ENCODE data around the gene TLCD4. TPM values are rescaled to one million over a fixed set of nuclear protein-coding genes. Genes with fewer than 3 reads are reported as not detected.

TLCD4 gene
- polyA plus RNA-seq, 1 donor (not counting 4 experiments of a cell fraction or from before 2014, with no cell fraction given) = 0.01 TPM

DNA sequence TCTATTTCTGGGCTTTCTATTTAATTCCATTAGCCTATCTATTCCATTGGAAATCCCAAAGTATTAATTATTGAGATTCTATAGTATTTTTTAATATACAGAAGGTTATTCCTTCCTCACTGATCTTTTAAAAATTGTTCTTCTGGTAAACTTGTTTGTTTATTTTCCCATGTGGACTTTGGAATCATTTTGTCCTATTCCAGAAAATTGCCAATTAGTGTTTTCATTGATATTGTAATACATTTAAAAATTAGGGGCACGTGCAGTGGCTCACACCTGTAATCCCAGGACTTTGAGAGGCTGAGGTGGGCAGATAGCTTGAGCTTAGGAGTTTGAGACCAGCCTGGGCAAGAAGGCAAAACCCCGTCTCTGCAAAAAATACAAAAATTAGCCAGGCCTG is 8.4 kb upstream of the TLCD4 start:
- TF ChIP-seq, protein P1, sequence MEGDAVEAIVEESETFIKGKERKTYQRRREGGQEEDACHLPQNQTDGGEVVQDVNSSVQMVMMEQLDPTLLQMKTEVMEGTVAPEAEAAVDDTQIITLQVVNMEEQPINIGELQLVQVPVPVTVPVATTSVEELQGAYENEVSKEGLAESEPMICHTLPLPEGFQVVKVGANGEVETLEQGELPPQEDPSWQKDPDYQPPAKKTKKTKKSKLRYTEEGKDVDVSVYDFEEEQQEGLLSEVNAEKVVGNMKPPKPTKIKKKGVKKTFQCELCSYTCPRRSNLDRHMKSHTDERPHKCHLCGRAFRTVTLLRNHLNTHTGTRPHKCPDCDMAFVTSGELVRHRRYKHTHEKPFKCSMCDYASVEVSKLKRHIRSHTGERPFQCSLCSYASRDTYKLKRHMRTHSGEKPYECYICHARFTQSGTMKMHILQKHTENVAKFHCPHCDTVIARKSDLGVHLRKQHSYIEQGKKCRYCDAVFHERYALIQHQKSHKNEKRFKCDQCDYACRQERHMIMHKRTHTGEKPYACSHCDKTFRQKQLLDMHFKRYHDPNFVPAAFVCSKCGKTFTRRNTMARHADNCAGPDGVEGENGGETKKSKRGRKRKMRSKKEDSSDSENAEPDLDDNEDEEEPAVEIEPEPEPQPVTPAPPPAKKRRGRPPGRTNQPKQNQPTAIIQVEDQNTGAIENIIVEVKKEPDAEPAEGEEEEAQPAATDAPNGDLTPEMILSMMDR (optimal IDR thresholded peaks at IDR 0.05 in 1 of 3, IDR thresholded peaks at IDR 0.05 in 1 of 3, conservative IDR thresholded peaks at IDR 0.05 in 1 of 3; ENCODE audit: extremely low read depth in 1 of 3, insufficient read depth in 2 of 3, low read length in 3 of 3) = no peak
- TF ChIP-seq EZH2 (IDR thresholded peaks at IDR 0.05; ENCODE audit: low read length) = no peak
- Histone ChIP-seq H3K27me3 (ENCODE audit: control insufficient read depth, extremely low read depth, insufficient read depth, low read length) (no peaks in the 10 kb centered on the region), H3K9ac (ENCODE audit: control insufficient read depth, extremely low read depth, insufficient read depth, low read length) (no peak overlapping the region), H3K4me3 (ENCODE audit: control insufficient read depth in 2 of 3, extremely low read depth in 1 of 3, insufficient read depth in 2 of 3, low read depth in 1 of 3, low read length in 3 of 3) (no peak overlapping the region), H2AFZ (ENCODE audit: control insufficient read depth, low read length) (no peak overlapping the region), H3K27ac (ENCODE audit: control insufficient read depth, insufficient read depth, low read length) (no peak overlapping the region), H3K79me2 (ENCODE audit: control insufficient read depth, insufficient read depth, low read length) (no peaks in the 10 kb centered on the region), H3K4me2 (ENCODE audit: control insufficient read depth, extremely low read depth, insufficient read depth, low read depth, low read length) (no peak overlapping the region), H4K20me1 (ENCODE audit: control insufficient read depth, extremely low read depth, insufficient read depth, low read length) (no peaks in the 10 kb centered on the region), H3K4me1 (ENCODE audit: control insufficient read depth, extremely low read depth, insufficient read depth, low read length) (no peaks in the 10 kb centered on the region), H3K36me3 (ENCODE audit: control insufficient read depth in 2 of 2, extremely low read depth in 1 of 2, insufficient read depth in 2 of 2, low read length in 2 of 2) (no peaks in the 10 kb centered on the region), H3K9me3 (ENCODE audit: control insufficient read depth, low read depth, low read length) (no peaks in the 10 kb centered on the region), H3K9me1 (ENCODE audit: control insufficient read depth, extremely low read depth, insufficient read depth, low read length) (no peaks in the 10 kb centered on the region)
- DNase-seq (ENCODE audit: low read depth, low spot score) (no peak), FAIRE-seq (no peak)
- dilution Hi-C loops (cut with MboI; ENCODE audit: extremely low pct_ligation_motif_present, low sequenced_read_pairs) = no loop called here

DNA sequence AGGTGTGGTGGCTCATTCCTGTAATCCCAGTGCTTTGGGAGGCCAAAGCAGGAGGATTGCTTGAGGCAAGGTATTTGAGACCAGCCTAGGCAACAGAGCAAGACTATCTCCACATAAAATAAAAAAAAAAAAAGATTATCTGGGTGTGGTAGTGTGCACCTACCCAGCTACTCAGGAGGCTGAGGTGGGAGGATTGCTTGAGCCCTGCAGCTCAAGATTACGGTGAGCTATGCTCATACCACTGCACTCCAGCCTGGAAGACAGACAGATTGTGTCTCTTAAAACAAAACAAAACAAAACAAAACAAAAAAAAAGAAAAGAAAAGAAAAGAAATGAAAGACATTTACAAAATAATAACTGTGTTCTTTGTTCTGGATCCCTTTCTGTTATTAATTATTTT is 6.1 kb upstream of the TLCD4 start:
- Histone ChIP-seq H3K9ac (ENCODE audit: control insufficient read depth, extremely low read depth, insufficient read depth, low read length) (no peak overlapping the region), H3K4me2 (ENCODE audit: control insufficient read depth, extremely low read depth, insufficient read depth, low read depth, low read length) (no peak overlapping the region), H2AFZ (ENCODE audit: control insufficient read depth, low read length) (no peak overlapping the region), H3K36me3 (ENCODE audit: control insufficient read depth in 2 of 2, extremely low read depth in 1 of 2, insufficient read depth in 2 of 2, low read length in 2 of 2) (no peaks in the 10 kb centered on the region), H4K20me1 (ENCODE audit: control insufficient read depth, extremely low read depth, insufficient read depth, low read length) (no peaks in the 10 kb centered on the region), H3K9me1 (ENCODE audit: control insufficient read depth, extremely low read depth, insufficient read depth, low read length) (no peaks in the 10 kb centered on the region), H3K27me3 (ENCODE audit: control insufficient read depth, extremely low read depth, insufficient read depth, low read length) (no peaks in the 10 kb centered on the region), H3K9me3 (ENCODE audit: control insufficient read depth, low read depth, low read length) (no peaks in the 10 kb centered on the region), H3K4me3 (ENCODE audit: control insufficient read depth in 2 of 3, extremely low read depth in 1 of 3, insufficient read depth in 2 of 3, low read depth in 1 of 3, low read length in 3 of 3) (no peak overlapping the region), H3K4me1 (ENCODE audit: control insufficient read depth, extremely low read depth, insufficient read depth, low read length) (no peaks in the 10 kb centered on the region), H3K79me2 (ENCODE audit: control insufficient read depth, insufficient read depth, low read length) (no peaks in the 10 kb centered on the region), H3K27ac (ENCODE audit: control insufficient read depth, insufficient read depth, low read length) (no peak overlapping the region)
- DNase-seq (ENCODE audit: low read depth, low spot score) (no peak), FAIRE-seq (no peak)
- TF ChIP-seq EZH2 (IDR thresholded peaks at IDR 0.05; ENCODE audit: low read length) = no peak
- TF ChIP-seq, protein P1 (optimal IDR thresholded peaks at IDR 0.05 in 1 of 3, IDR thresholded peaks at IDR 0.05 in 1 of 3, conservative IDR thresholded peaks at IDR 0.05 in 1 of 3; ENCODE audit: extremely low read depth in 1 of 3, insufficient read depth in 2 of 3, low read length in 3 of 3) = no peak
- dilution Hi-C loops (cut with MboI; ENCODE audit: extremely low pct_ligation_motif_present, low sequenced_read_pairs) = no loop called here

Data from keratinocyte (primary cell).